Nephron (organoid): ENCODE results near the gene MYBPC2.

Experiments
- H3K27ac Mint-ChIP-seq, 3 experiments: 2 replicates each; pipeline ENCODE4 v1.8.0; 2020; ENCODE audit warnings: mixed read lengths in 3 of 3, mild to moderate bottlenecking in 2 of 3, moderate library complexity in 1 of 3
- H3K27me3 Mint-ChIP-seq: 2 replicates; pipeline ENCODE4 v1.8.0; 2021; ENCODE audit warnings: low read depth, mild to moderate bottlenecking, moderate library complexity, mixed read lengths
- H3K36me3 Mint-ChIP-seq: 2 replicates; pipeline ENCODE4 v1.8.0; 2020; ENCODE audit warnings: low read depth, mixed read lengths
- H3K4me1 Mint-ChIP-seq: 2 replicates; pipeline ENCODE4 v1.8.0; 2020; ENCODE audit warnings: mixed read lengths
- H3K4me3 Mint-ChIP-seq, 3 experiments: 2 replicates each; pipeline ENCODE4 v1.8.0; 2020; ENCODE audit warnings: mild to moderate bottlenecking in 3 of 3, mixed read lengths in 3 of 3, moderate library complexity in 2 of 3
- H3K9me3 Mint-ChIP-seq: 2 replicates; pipeline ENCODE4 v1.8.0; 2020; ENCODE audit warnings: mixed read lengths
- TF ChIP-seq, protein P1 (sequence below), 3 experiments: fragments of 200-600 bp; sonication (generic); IDR thresholded peaks; one replicate each; pipeline ENCODE4 v1.5.0; 2021; ENCODE audit warnings: antibody characterized with exemption in 3 of 3; ENCODE audit not compliant: unreplicated experiment in 3 of 3

The MYBPC2 gene

DNA sequence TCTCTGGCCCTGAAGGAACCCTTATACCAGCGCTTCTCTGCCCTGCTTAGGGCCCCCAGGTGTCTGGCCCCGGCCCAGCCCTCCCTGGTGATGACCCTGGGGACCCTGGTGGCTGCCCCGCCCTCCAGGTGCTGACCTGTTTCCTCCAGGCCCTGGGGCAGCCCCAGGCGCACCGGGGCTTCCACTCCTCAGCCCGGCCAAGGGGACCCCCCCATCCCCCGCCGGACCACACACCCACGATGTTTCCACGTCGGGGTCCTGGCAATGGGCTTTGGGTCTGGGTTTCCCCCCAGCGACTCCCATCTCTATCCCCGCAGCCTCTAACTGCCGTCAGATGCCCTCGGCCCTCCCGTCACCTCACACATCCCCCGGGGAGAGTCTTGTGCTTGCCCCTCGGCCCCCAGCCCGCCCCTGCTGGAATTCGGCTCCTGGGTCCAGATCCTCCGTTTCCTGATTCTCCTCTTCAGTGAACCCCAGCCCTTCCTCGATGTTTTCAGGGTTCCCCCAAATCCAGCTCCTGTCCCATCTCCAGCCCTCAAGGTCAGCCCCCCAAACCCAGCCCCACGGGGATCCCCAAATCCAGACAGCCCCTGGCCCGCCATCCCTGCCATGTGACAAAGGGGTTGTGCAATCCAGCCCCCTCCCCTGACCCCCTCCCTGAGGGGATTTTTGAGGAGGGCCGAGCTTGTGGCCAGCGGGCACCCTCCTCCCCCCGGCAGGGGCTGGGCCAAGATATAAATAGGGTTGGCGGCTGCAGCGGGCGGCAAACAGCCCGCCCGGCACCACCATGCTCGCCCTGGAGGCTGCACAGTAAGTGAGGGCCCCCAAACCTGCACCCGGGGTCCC lies 14.3 kb upstream of the MYBPC2 start, which contains the start of gene SPIB:
SPIB (plus strand) TSS at position 763 of the 846 bp plus-strand sequence; CDS start at position 788, 25 bp downstream.
- no peaks in the 10 kb centered on the region for H3K9me3 Mint-ChIP-seq
- H3K27me3 Mint-ChIP-seq = peaks cover 38% of the 10 kb centered on the region
- H3K4me1 Mint-ChIP-seq = peaks cover 13% of the 10 kb centered on the region
- TF ChIP-seq, protein P1, sequence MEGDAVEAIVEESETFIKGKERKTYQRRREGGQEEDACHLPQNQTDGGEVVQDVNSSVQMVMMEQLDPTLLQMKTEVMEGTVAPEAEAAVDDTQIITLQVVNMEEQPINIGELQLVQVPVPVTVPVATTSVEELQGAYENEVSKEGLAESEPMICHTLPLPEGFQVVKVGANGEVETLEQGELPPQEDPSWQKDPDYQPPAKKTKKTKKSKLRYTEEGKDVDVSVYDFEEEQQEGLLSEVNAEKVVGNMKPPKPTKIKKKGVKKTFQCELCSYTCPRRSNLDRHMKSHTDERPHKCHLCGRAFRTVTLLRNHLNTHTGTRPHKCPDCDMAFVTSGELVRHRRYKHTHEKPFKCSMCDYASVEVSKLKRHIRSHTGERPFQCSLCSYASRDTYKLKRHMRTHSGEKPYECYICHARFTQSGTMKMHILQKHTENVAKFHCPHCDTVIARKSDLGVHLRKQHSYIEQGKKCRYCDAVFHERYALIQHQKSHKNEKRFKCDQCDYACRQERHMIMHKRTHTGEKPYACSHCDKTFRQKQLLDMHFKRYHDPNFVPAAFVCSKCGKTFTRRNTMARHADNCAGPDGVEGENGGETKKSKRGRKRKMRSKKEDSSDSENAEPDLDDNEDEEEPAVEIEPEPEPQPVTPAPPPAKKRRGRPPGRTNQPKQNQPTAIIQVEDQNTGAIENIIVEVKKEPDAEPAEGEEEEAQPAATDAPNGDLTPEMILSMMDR (IDR thresholded peaks at IDR 0.05; ENCODE audit: unreplicated experiment in 3 of 3) = no peak
- peak within 1 kb of the TSS; percentile 9 to 28 (median 24) for H3K4me3 Mint-ChIP-seq
- peaks cover 5% of the 10 kb centered on the region for H3K36me3 Mint-ChIP-seq
- H3K27ac Mint-ChIP-seq = no peak within 1 kb of the TSS

DNA sequence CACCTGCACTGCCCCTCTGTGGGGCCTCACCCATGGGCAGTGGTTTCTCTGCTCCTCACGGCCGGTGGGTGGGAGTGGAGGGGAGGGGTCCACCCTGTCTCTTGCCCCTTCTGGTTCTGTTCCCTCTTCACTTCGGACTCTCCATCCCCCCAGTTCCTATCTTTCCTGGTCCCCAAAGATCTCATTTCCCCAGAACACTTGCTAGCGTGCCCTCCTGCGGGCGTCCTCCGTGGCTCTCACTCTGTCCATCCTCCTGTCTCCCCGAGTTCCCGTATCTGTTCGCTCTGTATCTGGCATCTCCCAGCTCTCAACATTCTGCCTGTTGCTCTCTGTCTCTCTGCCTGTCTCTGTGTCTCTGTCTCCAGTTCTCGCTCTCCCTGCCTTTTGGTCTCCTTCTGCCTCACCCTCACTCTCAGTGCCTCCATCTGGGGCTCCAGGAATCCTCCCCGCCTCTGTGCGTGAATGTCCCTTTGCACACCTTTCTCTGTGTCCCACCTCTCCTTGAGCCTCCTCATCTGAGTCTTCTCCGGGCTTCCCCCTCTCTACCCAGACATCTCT lies 13.6 kb upstream of the MYBPC2 start:
- no peak overlapping the region for H3K27ac Mint-ChIP-seq
- TF ChIP-seq, protein P1 (IDR thresholded peaks at IDR 0.05; ENCODE audit: unreplicated experiment in 3 of 3) = no peak
- peaks cover 5% of the 10 kb centered on the region for H3K36me3 Mint-ChIP-seq
- H3K4me3 Mint-ChIP-seq = peak overlapping the region; percentile 9 to 28 (median 24)
- H3K9me3 Mint-ChIP-seq = no peaks in the 10 kb centered on the region
- peaks cover 38% of the 10 kb centered on the region for H3K27me3 Mint-ChIP-seq
- peaks cover 13% of the 10 kb centered on the region for H3K4me1 Mint-ChIP-seq

DNA sequence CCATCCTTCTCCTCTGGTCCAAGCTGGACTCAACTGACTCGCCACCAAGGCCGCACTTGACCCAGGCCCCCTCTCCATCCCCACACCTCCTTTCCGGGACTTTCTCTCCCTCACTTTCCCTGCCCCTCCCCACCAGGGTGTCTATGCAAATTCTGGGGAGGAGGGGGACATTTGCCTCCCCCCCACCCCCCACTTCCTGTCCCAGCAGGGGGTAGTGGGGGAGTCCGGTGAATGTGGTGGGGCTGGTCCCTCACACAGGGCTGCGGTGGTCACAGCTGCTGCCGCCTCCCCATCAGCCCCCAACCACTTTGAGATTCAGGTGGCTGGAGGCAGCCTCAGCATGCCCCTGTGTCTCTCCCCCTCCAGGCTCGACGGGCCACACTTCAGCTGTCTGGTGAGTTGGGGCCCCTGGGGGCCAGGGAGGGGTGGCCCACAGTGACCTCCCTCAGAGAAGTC lies 13.1 kb upstream of the MYBPC2 start:
- peak overlapping the region in 1 of 3 experiments; percentile 28 for H3K4me3 Mint-ChIP-seq
- peaks cover 38% of the 10 kb centered on the region for H3K27me3 Mint-ChIP-seq
- TF ChIP-seq, protein P1 (IDR thresholded peaks at IDR 0.05; ENCODE audit: unreplicated experiment in 3 of 3) = no peak
- peaks cover 2% of the 10 kb centered on the region for H3K36me3 Mint-ChIP-seq
- peaks cover 13% of the 10 kb centered on the region for H3K4me1 Mint-ChIP-seq
- H3K27ac Mint-ChIP-seq = no peak overlapping the region
- H3K9me3 Mint-ChIP-seq = no peaks in the 10 kb centered on the region

DNA sequence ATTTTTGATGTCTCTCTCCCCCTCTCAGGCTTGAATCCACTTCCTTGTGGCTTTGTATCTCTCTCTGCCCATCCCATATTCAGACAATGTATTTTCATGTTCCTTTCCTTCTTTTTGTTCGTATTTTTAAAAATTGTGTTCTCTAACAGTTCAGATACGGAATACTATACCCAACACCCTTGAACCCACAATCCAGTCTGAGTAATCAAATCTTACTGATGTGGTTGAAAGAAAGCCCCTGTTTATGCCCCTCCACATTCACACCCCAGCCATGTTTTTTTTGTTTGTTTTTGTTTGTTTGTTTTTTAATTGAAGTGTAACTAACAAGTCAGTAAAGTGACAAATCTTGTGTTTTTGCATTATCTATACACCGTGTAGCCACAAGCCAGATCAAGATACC lies 12.6 kb upstream of the MYBPC2 start:
- TF ChIP-seq, protein P1 (IDR thresholded peaks at IDR 0.05; ENCODE audit: unreplicated experiment in 3 of 3) = no peak

DNA sequence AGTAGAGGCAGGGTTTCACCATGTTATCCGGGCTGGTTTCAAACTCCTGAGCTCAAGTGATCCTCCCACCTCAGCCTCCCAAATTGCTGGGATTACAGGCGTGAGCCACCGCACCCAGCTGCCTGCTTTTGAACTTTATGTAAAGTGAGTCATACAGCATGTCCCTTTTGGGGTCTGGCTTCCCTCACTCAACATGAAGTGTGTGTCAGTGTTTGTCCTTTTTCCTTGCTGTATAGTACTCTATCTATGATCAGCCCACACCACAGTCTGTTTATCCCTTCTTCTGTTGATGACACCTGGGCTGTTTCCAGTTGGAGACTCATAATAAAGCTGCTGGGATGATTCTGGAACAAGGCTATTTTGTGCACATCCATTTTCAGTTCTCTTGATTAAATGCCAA lies 11.9 kb upstream of the MYBPC2 start:
- Mint-ChIP-seq H3K27me3 (peaks cover 38% of the 10 kb centered on the region), H3K27ac (no peak overlapping the region), H3K36me3 (no peaks in the 10 kb centered on the region), H3K4me1 (peaks cover 13% of the 10 kb centered on the region), H3K9me3 (no peaks in the 10 kb centered on the region), H3K4me3 (no peak overlapping the region)
- TF ChIP-seq, protein P1 (IDR thresholded peaks at IDR 0.05; ENCODE audit: unreplicated experiment in 3 of 3) = no peak

More for the DNA sequence above, 12.6 kb upstream of the MYBPC2 start:
- Mint-ChIP-seq H3K27me3 (peaks cover 38% of the 10 kb centered on the region), H3K27ac (no peak overlapping the region), H3K36me3 (no peaks in the 10 kb centered on the region), H3K9me3 (no peaks in the 10 kb centered on the region), H3K4me3 (no peak overlapping the region), H3K4me1 (peaks cover 13% of the 10 kb centered on the region)
